K562 (cell line): Measurements from ENCODE around the gene LGALS7. TPM values are rescaled to one million over a fixed set of nuclear protein-coding genes. Genes with fewer than 3 reads are reported as not detected.

Experiments
- ATAC-seq: fragments of 200-7000 bp; cut with Tn5 transposase; 3 replicates; pipeline ENCODE4 v1.9.1; 2020; ENCODE audit warnings: moderate library complexity
- BruUV-seq: library from RNA; stranded (reverse); fragments of 400-500 nt; replicated peaks from 2 replicates; lab custom pipeline; 2021; lab: Mats Ljungman, UMichigan
- CTCF ChIA-PET: fragments of 300-600 bp; formaldehyde crosslinking; extraction: SDS; loops from one replicate; lab custom pipeline; 2021; ENCODE audit warnings: low intra/inter-chr PET ratio; lab: Yijun Ruan, JAX
- POLR2A ChIA-PET: fragments of 300-600, 350-650 bp; sonication (Branson Sonifier 250); formaldehyde crosslinking; extraction: SDS; loops from one replicate; lab custom pipeline; 2021; ENCODE audit warnings: antibody characterized with exemption, inconsistent platforms; lab: Yijun Ruan, JAX
- DNase-seq, 4 experiments: peaks; one replicate each; pipeline versions ENCODE4 v3.0.0 to v3.0.0-alpha.2; 2011 to 2018; ENCODE audit warnings: low spot score in 3 of 4, mixed read lengths in 3 of 4; ENCODE audit errors: extremely low read depth in 1 of 4
- FAIRE-seq: peaks from 2 replicates; lab custom pipeline; 2011; peaks lifted over from hg19 to GRCh38; lab: Jason Lieb, UNC
- H2AFZ ChIP-seq: 2 replicates; pipeline ENCODE4 v1.6.0; 2011; ENCODE audit warnings: low read depth, low read length, control low read depth, inconsistent platforms
- H3K27ac ChIP-seq: fragments of 200-600 bp; 3 replicates; pipeline ENCODE4 v1.8.0; 2011; ENCODE audit warnings: low read depth, mild to moderate bottlenecking, control low read depth, inconsistent platforms, low read length, moderate library complexity, mixed read lengths; ENCODE audit errors: extremely low read depth
- H3K27me3 ChIP-seq, 2 experiments: fragments of 300-600 bp in 1 of 2; 2 replicates in 1 of 2; 3 replicates in 1 of 2; pipeline versions ENCODE4 v1.6.0 to v1.8.0; 2011; ENCODE audit warnings: inconsistent platforms in 2 of 2, low read length in 2 of 2, mild to moderate bottlenecking in 1 of 2, mixed read lengths in 1 of 2, moderate library complexity in 1 of 2; ENCODE audit not compliant: control insufficient read depth in 2 of 2, insufficient read depth in 2 of 2
- H3K36me3 ChIP-seq: fragments of 300-600 bp; 3 replicates; pipeline ENCODE4 v1.8.0; 2011; ENCODE audit warnings: mild to moderate bottlenecking, low read length, inconsistent platforms; ENCODE audit not compliant: control insufficient read depth, insufficient read depth
- H3K4me1 ChIP-seq, 2 experiments: fragments of 200-600 bp in 1 of 2; replicated peaks in 1 of 2; 2 replicates in 1 of 2; 3 replicates in 1 of 2; pipeline versions ENCODE4 v1.5.1 to v1.8.0; 2011; ENCODE audit warnings: inconsistent platforms in 2 of 2, low read length in 2 of 2, mild to moderate bottlenecking in 1 of 2, mixed read lengths in 1 of 2, moderate library complexity in 1 of 2; ENCODE audit not compliant: control insufficient read depth in 2 of 2, insufficient read depth in 2 of 2
- H3K4me2 ChIP-seq: 2 replicates; pipeline ENCODE4 v1.6.1; 2011; ENCODE audit warnings: low read length, control low read depth, inconsistent platforms, mixed read lengths; ENCODE audit not compliant: insufficient read depth
- H3K4me3 ChIP-seq: fragments of 200-600 bp; sonication (generic), shearing (Covaris generic); 2 replicates; pipeline ENCODE4 v1.5.1; 2016; ENCODE audit warnings: control low read depth, inconsistent platforms
- H3K79me2 ChIP-seq: fragments of 200-600 bp; 3 replicates; pipeline ENCODE4 v1.8.0; 2011; ENCODE audit warnings: low read length, inconsistent platforms; ENCODE audit not compliant: control insufficient read depth, insufficient read depth
- H3K9ac ChIP-seq, 2 experiments: 2 replicates each; pipeline versions ENCODE4 v1.6.0 to v1.6.1; 2011; ENCODE audit warnings: low read depth in 2 of 2, low read length in 2 of 2, control low read depth in 1 of 2, inconsistent platforms in 1 of 2, mild to moderate bottlenecking in 1 of 2, mixed read lengths in 1 of 2; ENCODE audit not compliant: insufficient read depth in 1 of 2
- H3K9me1 ChIP-seq: one replicate; pipeline ENCODE4 v1.6.0; 2011; ENCODE audit warnings: inconsistent platforms, mild to moderate bottlenecking, low read length, moderate library complexity; ENCODE audit not compliant: control insufficient read depth, insufficient read depth
- H3K9me3 ChIP-seq: replicated peaks from 2 replicates; pipeline ENCODE4 v1.5.1; 2011; ENCODE audit warnings: low read depth, low read length, inconsistent platforms; ENCODE audit not compliant: control insufficient read depth, insufficient read depth
- H4K20me1 ChIP-seq: replicated peaks from 2 replicates; pipeline ENCODE4 v1.6.1; 2011; ENCODE audit warnings: low read length, inconsistent platforms, mixed read lengths; ENCODE audit not compliant: control insufficient read depth, insufficient read depth
- BCOR ChIP-seq: fragments of 450-650 bp; IDR thresholded peaks from 2 replicates; pipeline ENCODE4 v1.6.1; 2016
- CTCF ChIP-seq, 3 experiments: IDR thresholded peaks in 2 of 3; conservative IDR thresholded peaks in 1 of 3; 2 replicates each; pipeline ENCODE4 v1.5.1; 2011 to 2012; ENCODE audit warnings: low read length in 3 of 3, mild to moderate bottlenecking in 3 of 3, control low read depth in 2 of 3, improper control_type of control experiment in 1 of 3, inconsistent platforms in 1 of 3, low read depth in 1 of 3, mixed read lengths in 1 of 3, moderate library complexity in 1 of 3; ENCODE audit not compliant: insufficient read depth in 2 of 3
- DNMT1 ChIP-seq: fragments of 450-650 bp; IDR thresholded peaks from 2 replicates; pipeline ENCODE4 v1.6.1; 2016; ENCODE audit warnings: antibody characterized with exemption, mild to moderate bottlenecking
- GATAD2B ChIP-seq: fragments of 450-650 bp; IDR thresholded peaks from 2 replicates; pipeline ENCODE4 v1.6.1; 2017; ENCODE audit warnings: mild to moderate bottlenecking, borderline replicate concordance
- HBP1 ChIP-seq: fragments of 450-650 bp; formaldehyde crosslinking; IDR thresholded peaks from 2 replicates; pipeline ENCODE4 v1.4.0; 2022; ENCODE audit warnings: missing genetic modification characterization
- LCOR ChIP-seq: sonication (generic); formaldehyde crosslinking; IDR thresholded peaks from 2 replicates; pipeline ENCODE4 v1.8.0; 2022; ENCODE audit warnings: mild to moderate bottlenecking, missing genetic modification reagents
- MTA1 ChIP-seq: fragments of 450-650 bp; IDR thresholded peaks from 2 replicates; pipeline ENCODE4 v1.6.1; 2017; ENCODE audit warnings: borderline replicate concordance
- SMARCE1 ChIP-seq: fragments of 450-650 bp; IDR thresholded peaks from 2 replicates; pipeline ENCODE4 v1.7.1; 2016; ENCODE audit warnings: mild to moderate bottlenecking
- THRA ChIP-seq: fragments of 450-650 bp; IDR thresholded peaks from 2 replicates; pipeline ENCODE4 v1.6.1; 2017; ENCODE audit warnings: mild to moderate bottlenecking, moderate library complexity
- ZNF121 ChIP-seq: sonication (generic); formaldehyde crosslinking; conservative IDR thresholded peaks from 2 replicates; pipeline ENCODE4 v1.8.0; 2022; ENCODE audit warnings: missing genetic modification reagents
- WGBS: fragments of 100-300 bp; shearing (Covaris generic); methylation state at CpG from one replicate; pipeline ENCODE4 v1.1.6; 2016; ENCODE audit warnings: low coverage, mixed read lengths; ENCODE audit not compliant: insufficient coverage; ENCODE audit errors: missing lambda C conversion rate; 5-methylcytosine and 5-hydroxymethylcytosine counted together
- in situ Hi-C: fragments of 300-500 bp; cut with MboI; formaldehyde crosslinking; loops from 4 replicates; pipeline ENCODE4 v1.15.0; 2018; ENCODE audit warnings: inconsistent platforms, mixed read lengths
- intact Hi-C: fragments of 100-400 bp; cut with micrococcal nuclease; formaldehyde crosslinking; loops from 2 replicates; pipeline ENCODE4 v1.14.2; 2022
- polyA plus RNA-seq, 8 experiments: library from polyadenylated mRNA; depleted of rRNA in 4 of 8; stranded (reverse) in 5 of 8; unstranded in 3 of 8; fragments of >200 nt; fragmentation: Nextera tagmentation in 2 of 8; fragmentation: Illumina TruSeq in 1 of 8; extraction: Ambion mirVana in 2 of 8; extraction: Trizol in 1 of 8; gene quantifications; 2 replicates each; pipeline versions ENCODE4 v1.2.1 to v1.2.3, GENCODE V29; 2011 to 2014; ENCODE audit warnings: inconsistent platforms in 1 of 8, missing spikeins in 1 of 8
- total RNA-seq, 7 experiments: library from RNA; depleted of rRNA in 6 of 7; stranded (reverse); fragments of >200 nt in 6 of 7; fragmentation: Illumina TruSeq in 2 of 7; extraction: Trizol in 2 of 7; gene quantifications; 2 replicates each; pipeline versions ENCODE4 v1.2.1 to v1.2.3, GENCODE V29; 2011 to 2021; ENCODE audit warnings: low replicate concordance in 1 of 7

The LGALS7 gene
- total and polyA plus RNA-seq, 9 of the 15 experiments (the other 6 are each of a cell fraction or from before 2014, with no cell fraction given): not detected

- TF ChIP-seq BCOR (no peak), CTCF (IDR thresholded peaks at IDR 0.05 in 2 of 3, conservative IDR thresholded peaks at IDR 0.05 in 1 of 3; ENCODE audit: insufficient read depth in 2 of 3, low read depth in 1 of 3, low read length in 3 of 3) (peak in 1 of 3 experiments; percentile 1; a peak in 1 of 6 replicates), HBP1 (CRISPR knock-in tag) (no peak), LCOR (CRISPR knock-in tag) (peak; percentile 61; the same call in 1 of the 2 replicates), GATAD2B (no peak), SMARCE1 (peak; percentile 38; the same call in 1 of the 2 replicates), DNMT1 (no peak), MTA1 (peak; percentile 18; the same call in 1 of the 2 replicates)
Measured at GRCh38 chr19:38781058-38781457, 7.7 kb upstream of the LGALS7 start (continued).

GRCh38 chr19:38780443-38780842, 7.1 kb upstream of the LGALS7 start:
- no peaks in the 10 kb centered on the region for H3K9me1 ChIP-seq
- ATAC-seq (no peak), FAIRE-seq (no peak), DNase-seq (no peak)
- no peaks in the 10 kb centered on the region for H3K79me2 ChIP-seq
- H3K4me1 ChIP-seq: peaks cover 12 to 18% of the 10 kb centered on the region in 2 experiments; a peak in 4 of 5 replicates
- no peak overlapping the region for H3K4me3 ChIP-seq
- no peaks in the 10 kb centered on the region for H3K27me3 ChIP-seq
- CTCF ChIA-PET: no interaction called here
- in situ Hi-C loops: no loop called here
- no peak for TF ChIP-seq THRA
- peak; percentile 87 for TF ChIP-seq ZNF121
- H2AFZ ChIP-seq: no peak overlapping the region
- POLR2A ChIA-PET: interaction anchor here (1.2 kb wide), 1 partner anchor 69 kb away, joined by 4 read pairs; no protein-coding TSS in a partner anchor
- H3K9ac ChIP-seq: peak overlapping the region in 1 of 2 experiments; percentile 19; a peak in 1 of 4 replicates
- no peaks in the 10 kb centered on the region for H3K9me3 ChIP-seq
- 43% methylated on average over 7 of the region's 7 CpGs for WGBS
- H3K27ac ChIP-seq: no peak overlapping the region
- no peaks in the 10 kb centered on the region for H4K20me1 ChIP-seq
- H3K36me3 ChIP-seq: no peaks in the 10 kb centered on the region
- no TSS peak for BruUV-seq
- H3K4me2 ChIP-seq: no peak overlapping the region
- intact Hi-C loops: no loop called here
